Testis (tissue), 2 donors: Measurements from ENCODE around the gene TTC31.

Experiments used
- POLR2A ChIP-seq: fragments of 450-650 bp; IDR thresholded peaks from one replicate; pipeline ENCODE4 v1.6.1; 2017; ENCODE audit warnings: antibody characterized with exemption, mild to moderate bottlenecking, moderate library complexity
- TF ChIP-seq, protein P1 (sequence below), 3 experiments: fragments of 450-650 bp in 2 of 3; fragments of 200-600 bp in 1 of 3; sonication (generic) in 1 of 3; IDR thresholded peaks; one replicate each; pipeline ENCODE4 v1.5.1; 2016 to 2019; ENCODE audit warnings: antibody characterized with exemption in 3 of 3, mild to moderate bottlenecking in 2 of 3, moderate library complexity in 1 of 3

GRCh38 chr2:74510272-74510671 lies 27.4 kb downstream of the TTC31 start:
- TF ChIP-seq, protein P1, sequence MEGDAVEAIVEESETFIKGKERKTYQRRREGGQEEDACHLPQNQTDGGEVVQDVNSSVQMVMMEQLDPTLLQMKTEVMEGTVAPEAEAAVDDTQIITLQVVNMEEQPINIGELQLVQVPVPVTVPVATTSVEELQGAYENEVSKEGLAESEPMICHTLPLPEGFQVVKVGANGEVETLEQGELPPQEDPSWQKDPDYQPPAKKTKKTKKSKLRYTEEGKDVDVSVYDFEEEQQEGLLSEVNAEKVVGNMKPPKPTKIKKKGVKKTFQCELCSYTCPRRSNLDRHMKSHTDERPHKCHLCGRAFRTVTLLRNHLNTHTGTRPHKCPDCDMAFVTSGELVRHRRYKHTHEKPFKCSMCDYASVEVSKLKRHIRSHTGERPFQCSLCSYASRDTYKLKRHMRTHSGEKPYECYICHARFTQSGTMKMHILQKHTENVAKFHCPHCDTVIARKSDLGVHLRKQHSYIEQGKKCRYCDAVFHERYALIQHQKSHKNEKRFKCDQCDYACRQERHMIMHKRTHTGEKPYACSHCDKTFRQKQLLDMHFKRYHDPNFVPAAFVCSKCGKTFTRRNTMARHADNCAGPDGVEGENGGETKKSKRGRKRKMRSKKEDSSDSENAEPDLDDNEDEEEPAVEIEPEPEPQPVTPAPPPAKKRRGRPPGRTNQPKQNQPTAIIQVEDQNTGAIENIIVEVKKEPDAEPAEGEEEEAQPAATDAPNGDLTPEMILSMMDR (IDR thresholded peaks at IDR 0.05): no peak
- no peak for TF ChIP-seq POLR2A
